Right lobe of liver (tissue), 6 donors: ENCODE data around the gene SLC2A4RG. TPM values are rescaled to one million over a fixed set of nuclear protein-coding genes. Genes with fewer than 3 reads are reported as not detected.
A peak's percentile ranks its signal among the peaks of the same experiment; 100 is the strongest.

Source experiments
- ATAC-seq, 4 donors: fragments of 200-7000 bp; cut with Tn5 transposase; one replicate each; pipeline ENCODE4 v1.9.1; 2020; ENCODE audit warnings: mild to moderate bottlenecking in 4 of 4, moderate library complexity in 4 of 4
- DNase-seq, 3 donors: peaks; one replicate each; pipeline ENCODE4 v3.0.0-alpha.2; 2020
- H3K27ac ChIP-seq, 3 donors: fragments of 200-600 bp; one replicate each; pipeline ENCODE4 v1.8.0; 2022
- H3K27me3 ChIP-seq, 2 donors: fragments of 200-600 bp; one replicate each; pipeline ENCODE4 v1.8.0; 2022
- H3K36me3 ChIP-seq, 4 donors: fragments of 200-600 bp; sonication (generic) in 1 of 4; one replicate each; pipeline versions ENCODE4 v1.5.1 to v1.8.0; 2017 to 2022; ENCODE audit warnings: control low read depth in 1 of 4
- H3K4me1 ChIP-seq, 4 donors: fragments of 200-600 bp; sonication (generic) in 1 of 4; one replicate each; pipeline versions ENCODE4 v1.5.1 to v1.8.0; 2017 to 2022; ENCODE audit warnings: control low read depth in 1 of 4
- H3K4me3 ChIP-seq, 3 donors: fragments of 200-600 bp; one replicate each; pipeline ENCODE4 v1.8.0; 2022
- H3K9me3 ChIP-seq, 4 donors: fragments of 200-600 bp; sonication (generic) in 1 of 4; one replicate each; pipeline versions ENCODE4 v1.5.1 to v1.8.0; 2017 to 2022; ENCODE audit warnings: control low read depth in 1 of 4
- POLR2A ChIP-seq: fragments of 450-650 bp; IDR thresholded peaks from one replicate; pipeline ENCODE4 v1.6.1; 2017; ENCODE audit warnings: antibody characterized with exemption, mild to moderate bottlenecking
- WGBS: methylation state at CpG from one replicate; pipeline ENCODE4 v1.1.6; 2018; ENCODE audit warnings: low coverage, low lambda C conversion rate; ENCODE audit not compliant: insufficient coverage; ENCODE audit errors: missing lambda C conversion rate; 5-methylcytosine and 5-hydroxymethylcytosine counted together
- intact Hi-C, 2 donors: fragments of 100-400 bp; cut with DNase I; formaldehyde crosslinking; loops; one replicate each; pipeline versions ENCODE4 v1.11.2 to v1.14.1; 2022
- total RNA-seq, 6 experiments: library from RNA; depleted of rRNA in 2 of 6; stranded (reverse); fragments of >200 nt in 2 of 6; fragmentation: NEBNext Ultra II Directional in 3 of 6; extraction: Animal tissue kit (Norgen Biotek cat#: 25700) in 3 of 6; gene quantifications; one replicate each; pipeline versions ENCODE4 v1.1.0 to v1.2.4, GENCODE V29; 2016 to 2023
- TF ChIP-seq, protein P1 (sequence below), 4 donors: fragments of 200-600 bp in 3 of 4; fragments of 450-650 bp in 1 of 4; IDR thresholded peaks; one replicate each; pipeline versions ENCODE4 v1.5.1 to v1.8.0; 2016 to 2022; ENCODE audit warnings: antibody characterized with exemption in 4 of 4, mild to moderate bottlenecking in 2 of 4
- donor health status: DM: no; HTN: yes; CAD: no.
- donor health status: DM: no; HTN: no; CAD: no.
- donor health status: DM: no; HTN: no; CAD: no.
- donor health status: DM: no; HTN: yes; CAD: no.
- donor health status: DM: no; HTN: yes; CAD: no.

Gene SLC2A4RG
- total RNA-seq, 6 experiments from 2014 or later, result 36.0 to 180 (median 73.8) TPM

DNA sequence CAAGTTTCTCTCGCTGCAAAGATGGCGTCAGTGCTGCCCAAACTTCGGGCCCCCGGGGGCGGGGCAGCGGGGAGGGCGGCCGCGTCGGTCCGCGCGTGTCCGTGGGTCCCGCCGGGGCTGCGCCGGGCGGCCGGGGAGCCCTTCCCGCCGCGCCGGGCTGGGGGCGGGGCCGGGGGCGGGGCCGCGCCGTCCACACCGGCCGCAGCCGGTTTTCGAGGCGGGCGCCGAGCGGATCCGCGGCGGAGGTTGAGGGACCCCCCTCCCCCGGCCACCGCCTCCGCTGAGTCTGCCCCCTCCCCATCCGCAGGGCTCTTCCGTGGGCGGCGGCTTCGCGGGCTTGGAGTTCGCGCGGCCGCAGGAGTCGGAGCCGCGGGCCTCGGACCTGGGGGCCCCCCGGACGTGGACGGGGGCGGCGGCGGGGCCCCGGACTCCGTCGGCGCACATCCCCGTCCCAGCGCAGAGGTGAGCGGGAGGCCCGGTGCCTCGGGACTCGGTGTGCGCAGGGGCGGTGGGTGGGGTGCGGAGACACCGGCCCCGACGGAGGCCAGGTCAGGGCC lies 572 bp downstream of the SLC2A4RG start:
- DNase-seq (peak; percentile 51 to 75 (median 73)), ATAC-seq (peak in 1 of 4 donors; percentile 1)
- Histone ChIP-seq H3K4me1 (peaks cover 0 to 28% (median 12%) of the 10 kb centered on the region in 4 donors), H3K27ac (peak overlapping the region; percentile 41 to 92 (median 59)), H3K4me3 (peak overlapping the region; percentile 48 to 85 (median 68)), H3K9me3 (no peaks in the 10 kb centered on the region), H3K27me3 (no peaks in the 10 kb centered on the region), H3K36me3 (peaks cover 0 to 17% (median 7%) of the 10 kb centered on the region in 4 donors)
- intact Hi-C loops, result no loop called here
- 0% methylated on average over 9 of the region's 80 CpGs for WGBS
- TF ChIP-seq, protein P1, sequence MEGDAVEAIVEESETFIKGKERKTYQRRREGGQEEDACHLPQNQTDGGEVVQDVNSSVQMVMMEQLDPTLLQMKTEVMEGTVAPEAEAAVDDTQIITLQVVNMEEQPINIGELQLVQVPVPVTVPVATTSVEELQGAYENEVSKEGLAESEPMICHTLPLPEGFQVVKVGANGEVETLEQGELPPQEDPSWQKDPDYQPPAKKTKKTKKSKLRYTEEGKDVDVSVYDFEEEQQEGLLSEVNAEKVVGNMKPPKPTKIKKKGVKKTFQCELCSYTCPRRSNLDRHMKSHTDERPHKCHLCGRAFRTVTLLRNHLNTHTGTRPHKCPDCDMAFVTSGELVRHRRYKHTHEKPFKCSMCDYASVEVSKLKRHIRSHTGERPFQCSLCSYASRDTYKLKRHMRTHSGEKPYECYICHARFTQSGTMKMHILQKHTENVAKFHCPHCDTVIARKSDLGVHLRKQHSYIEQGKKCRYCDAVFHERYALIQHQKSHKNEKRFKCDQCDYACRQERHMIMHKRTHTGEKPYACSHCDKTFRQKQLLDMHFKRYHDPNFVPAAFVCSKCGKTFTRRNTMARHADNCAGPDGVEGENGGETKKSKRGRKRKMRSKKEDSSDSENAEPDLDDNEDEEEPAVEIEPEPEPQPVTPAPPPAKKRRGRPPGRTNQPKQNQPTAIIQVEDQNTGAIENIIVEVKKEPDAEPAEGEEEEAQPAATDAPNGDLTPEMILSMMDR (IDR thresholded peaks at IDR 0.05), result no peak
- no peak for TF ChIP-seq POLR2A

- ATAC-seq (peak; percentile 55 to 75 (median 66)), DNase-seq (peak; percentile 94 to 98 (median 96))
- WGBS, result 0% methylated on average over 3 of the region's 29 CpGs
- Histone ChIP-seq H3K4me1 (peaks cover 0 to 28% (median 12%) of the 10 kb centered on the region in 4 donors), H3K4me3 (peak overlapping the region; percentile 48 to 85 (median 68)), H3K27me3 (no peaks in the 10 kb centered on the region), H3K36me3 (peaks cover 0 to 17% (median 7%) of the 10 kb centered on the region in 4 donors), H3K9me3 (no peaks in the 10 kb centered on the region), H3K27ac (peak overlapping the region; percentile 41 to 92 (median 59))
- intact Hi-C loops, result no loop called here
- TF ChIP-seq, protein P1 (IDR thresholded peaks at IDR 0.05), result peak; percentile 9 to 23 (median 18)
- TF ChIP-seq POLR2A, result peak; percentile 59
These were observed 1.2 kb downstream of the SLC2A4RG start for GRCh38 chr20:63740627-63741353.

- peak in 1 of 3 donors; percentile 35 for DNase-seq
- peak overlapping the region in 1 of 3 donors; percentile 92 for H3K27ac ChIP-seq
These were observed 1.7 kb downstream of the SLC2A4RG start for GRCh38 chr20:63741354-63741675.

GRCh38 chr20:63741676-63742380 lies 2.3 kb downstream of the SLC2A4RG start:
- Histone ChIP-seq H3K27me3 (no peaks in the 10 kb centered on the region), H3K27ac (peak overlapping the region in 1 of 3 donors; percentile 92), H3K36me3 (peaks cover 0 to 14% (median 7%) of the 10 kb centered on the region in 4 donors), H3K9me3 (no peaks in the 10 kb centered on the region), H3K4me3 (peak overlapping the region; percentile 48 to 85 (median 68)), H3K4me1 (peaks cover 0 to 28% (median 12%) of the 10 kb centered on the region in 4 donors)
- intact Hi-C loops, result no loop called here
- no peak for DNase-seq
- no peak for TF ChIP-seq POLR2A
- TF ChIP-seq, protein P1 (IDR thresholded peaks at IDR 0.05), result no peak
- no peak for ATAC-seq
- 39% methylated on average over 5 of the region's 30 CpGs for WGBS

More at GRCh38 chr20:63741354-63741675, 1.7 kb downstream of the SLC2A4RG start:
- Histone ChIP-seq H3K9me3 (no peaks in the 10 kb centered on the region), H3K27me3 (no peaks in the 10 kb centered on the region), H3K4me1 (peaks cover 0 to 28% (median 12%) of the 10 kb centered on the region in 4 donors), H3K36me3 (peaks cover 0 to 14% (median 7%) of the 10 kb centered on the region in 4 donors), H3K4me3 (peak overlapping the region; percentile 48 to 85 (median 68))
- intact Hi-C loops, result no loop called here
- no peak for ATAC-seq
- WGBS, result no CpG with 5 or more reads among the region's 6 CpGs
- TF ChIP-seq, protein P1 (IDR thresholded peaks at IDR 0.05), result no peak
- no peak for TF ChIP-seq POLR2A
